Amniotic epithelial cell (primary cell): Measurements from ENCODE around the gene FBN2.
A peak's percentile ranks its signal among the peaks of the same experiment; 100 is the strongest.
"Not testable (repeated sequence)": the region's sequence is repeated elsewhere in the genome, so short reads cannot be mapped to it uniquely, and the experiment has no call there.

ENCODE experiments used
- DNase-seq: peaks from one replicate; pipeline ENCODE4 v3.0.0-alpha.2; 2010; ENCODE audit warnings: low read depth

Gene FBN2

DNA sequence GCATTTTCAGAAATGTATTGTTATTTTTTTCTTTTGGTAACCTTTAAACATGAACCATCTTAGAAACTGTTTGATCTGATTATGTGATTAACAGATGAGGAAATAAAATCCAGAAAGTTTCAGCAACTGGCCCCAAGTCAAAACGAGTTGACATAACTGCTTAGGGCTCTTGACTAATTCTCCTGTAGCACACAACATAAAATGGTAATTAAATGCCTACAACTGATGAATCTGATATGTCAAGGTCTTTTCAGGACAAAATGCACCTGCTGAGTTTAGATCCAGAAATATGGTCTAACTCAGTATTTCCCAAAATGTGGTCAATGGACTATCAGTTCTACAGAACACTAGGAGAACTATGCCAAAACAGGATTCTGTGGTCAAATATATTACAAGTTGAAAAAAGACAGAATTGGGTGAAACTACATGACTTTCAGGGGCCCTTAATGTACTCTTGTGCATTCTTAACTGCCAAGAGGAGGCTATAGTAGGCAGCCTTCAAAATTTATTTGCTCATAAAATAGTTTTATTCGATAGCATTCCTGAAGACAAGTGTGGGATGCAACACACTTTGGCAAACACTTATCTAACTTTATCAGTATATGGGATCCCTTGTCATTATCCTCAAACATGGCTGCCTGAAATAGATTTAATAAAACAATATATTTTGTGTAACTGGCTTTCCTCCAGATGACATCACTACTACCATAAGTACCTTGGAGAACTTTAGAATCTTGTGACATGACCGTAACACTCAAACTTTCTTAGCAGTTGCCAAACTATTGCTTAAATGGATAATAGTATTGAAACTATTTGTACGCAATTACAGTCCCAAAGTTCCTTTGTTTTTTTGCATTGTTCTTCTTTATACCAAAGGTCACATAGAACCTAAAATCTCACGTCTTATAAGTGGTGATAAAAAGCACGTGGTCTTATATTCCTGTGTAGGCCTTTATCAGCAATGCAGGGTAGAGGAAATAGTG is 59.4 kb downstream of the FBN2 start:
- peak; percentile 23 for DNase-seq

DNA sequence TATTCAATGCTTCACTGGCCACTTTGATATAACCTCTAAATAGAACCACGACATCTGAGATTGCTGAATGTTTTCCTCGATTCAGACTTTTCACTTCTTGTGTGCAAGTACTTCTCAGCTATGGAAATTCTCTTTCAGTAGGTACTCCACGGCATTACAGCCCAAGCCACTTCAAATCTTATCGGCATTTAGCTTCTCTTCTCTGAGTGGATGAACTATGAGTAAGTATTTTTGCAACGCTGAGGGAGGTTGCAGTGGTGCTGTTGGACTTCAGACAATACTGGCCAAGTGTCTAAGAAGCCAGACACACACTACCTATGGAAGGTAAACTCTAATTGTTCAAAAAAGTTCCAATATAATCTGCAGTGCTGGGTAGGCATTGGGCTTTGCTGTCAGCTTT is 60.1 kb downstream of the FBN2 start:
- DNase-seq, result peak; percentile 61

DNA sequence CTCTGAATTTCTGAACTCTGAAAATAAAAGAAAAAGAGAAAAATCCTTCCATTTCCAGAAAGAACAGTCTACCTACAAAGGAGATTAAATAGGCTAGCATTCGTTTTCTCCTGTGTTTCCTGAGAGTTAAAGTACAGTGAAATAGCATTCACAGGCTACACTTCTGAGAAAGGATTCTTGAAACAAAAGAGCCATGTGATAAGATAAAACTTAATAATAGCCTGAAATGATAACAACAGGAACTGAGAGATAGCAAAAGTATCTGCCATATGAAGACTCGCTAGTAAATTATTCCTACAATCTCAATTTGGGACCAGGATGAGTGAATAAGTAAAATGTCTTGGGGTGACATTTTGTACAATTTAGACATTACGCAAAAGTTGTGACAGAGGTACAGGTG is 62.4 kb downstream of the FBN2 start:
- DNase-seq, result no peak

DNA sequence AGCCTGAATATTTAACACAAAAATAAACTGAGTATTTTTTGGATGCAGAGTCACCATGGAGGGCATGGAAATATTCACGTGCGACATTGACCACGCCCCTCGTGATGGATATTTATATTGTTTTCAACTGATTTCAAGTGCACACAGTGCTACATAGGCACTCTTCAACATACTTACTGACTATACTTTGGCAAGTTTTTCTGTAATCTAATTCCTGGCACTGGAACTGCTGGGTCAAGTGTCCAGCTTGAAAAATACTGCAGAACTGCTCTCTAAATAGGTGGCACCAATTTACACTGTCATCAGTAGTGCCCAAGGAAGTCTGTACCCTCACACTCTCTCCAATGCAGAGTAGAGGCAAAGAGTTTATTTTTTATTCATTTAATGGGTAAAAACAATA is 65.1 kb downstream of the FBN2 start:
- DNase-seq, result no peak

DNA sequence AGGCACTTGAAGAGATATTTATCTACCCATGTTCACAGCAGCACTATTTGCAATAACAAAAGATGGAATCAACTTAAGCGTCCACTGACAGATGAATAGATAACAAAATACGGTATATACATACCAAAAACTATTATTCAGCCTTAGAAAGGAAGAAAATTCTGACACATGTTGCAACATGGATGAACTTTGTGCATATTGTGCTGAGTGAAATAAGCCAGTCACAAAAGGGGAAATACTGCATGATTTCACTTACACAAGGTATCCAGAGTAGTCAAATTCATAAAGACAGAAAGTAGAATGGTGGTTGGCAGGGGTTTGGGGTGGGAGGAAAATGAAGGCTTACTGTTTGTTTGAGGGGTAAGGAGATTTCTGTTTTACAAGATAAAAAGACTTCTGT is 66.0 kb downstream of the FBN2 start:
- DNase-seq, result peak; percentile 59

DNA sequence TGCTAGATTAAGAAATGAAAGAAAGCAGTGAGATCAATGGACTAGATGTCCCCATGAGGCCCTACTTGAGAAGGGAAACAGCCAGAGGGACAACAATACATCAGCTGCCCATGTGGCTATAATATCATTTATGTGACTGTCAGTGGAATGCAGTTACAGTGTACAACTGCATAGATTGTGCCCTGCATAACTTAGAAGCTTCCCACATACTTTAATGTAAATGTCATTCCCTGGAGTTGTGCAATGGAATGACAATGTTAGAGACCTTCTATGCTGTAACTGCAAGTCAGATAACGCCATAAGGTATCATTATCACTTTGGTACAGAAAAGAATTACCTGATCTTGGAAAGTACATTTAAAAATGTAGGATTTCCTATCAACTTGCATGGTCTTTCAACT is 67.4 kb downstream of the FBN2 start:
- peak; percentile 60 for DNase-seq

DNA sequence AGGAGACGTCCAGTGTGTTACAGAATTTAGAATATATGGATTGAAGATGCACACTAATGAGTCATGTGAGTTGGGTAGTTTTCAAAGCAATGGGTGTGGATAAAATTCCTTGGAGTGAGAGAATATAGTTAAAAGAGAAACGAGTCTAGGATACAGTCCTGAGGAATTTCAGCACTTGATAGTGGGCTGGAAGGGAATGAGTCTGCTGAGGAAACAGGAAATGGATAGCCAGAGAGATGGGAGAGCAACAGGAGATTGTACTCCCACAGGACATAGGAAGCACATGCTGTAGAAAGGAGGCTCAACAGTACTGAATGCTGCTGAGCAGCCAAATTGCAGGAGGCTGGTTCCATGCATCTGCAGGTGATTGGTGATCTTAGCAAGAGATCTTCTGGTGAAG is 68.1 kb downstream of the FBN2 start:
- DNase-seq, result peak; percentile 55

DNA sequence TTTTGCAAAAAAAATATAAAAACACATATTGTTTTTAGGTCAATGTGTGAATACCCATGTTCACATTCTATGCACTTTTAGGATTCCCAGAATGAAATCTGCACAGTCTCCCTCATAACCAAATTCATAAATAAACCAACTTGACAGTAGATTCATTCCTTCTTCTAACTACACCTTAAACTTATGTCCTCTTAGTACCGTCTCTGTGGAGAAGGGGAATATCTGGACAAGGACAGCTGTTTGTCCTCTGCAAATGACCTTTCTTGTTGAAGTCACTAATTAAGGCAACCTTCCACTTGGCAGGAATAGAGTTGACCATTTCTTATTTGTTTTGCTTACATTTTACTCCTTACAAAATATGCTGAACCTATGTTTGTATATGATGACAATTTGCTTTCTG is 71.1 kb downstream of the FBN2 start:
- DNase-seq, result no peak

DNA sequence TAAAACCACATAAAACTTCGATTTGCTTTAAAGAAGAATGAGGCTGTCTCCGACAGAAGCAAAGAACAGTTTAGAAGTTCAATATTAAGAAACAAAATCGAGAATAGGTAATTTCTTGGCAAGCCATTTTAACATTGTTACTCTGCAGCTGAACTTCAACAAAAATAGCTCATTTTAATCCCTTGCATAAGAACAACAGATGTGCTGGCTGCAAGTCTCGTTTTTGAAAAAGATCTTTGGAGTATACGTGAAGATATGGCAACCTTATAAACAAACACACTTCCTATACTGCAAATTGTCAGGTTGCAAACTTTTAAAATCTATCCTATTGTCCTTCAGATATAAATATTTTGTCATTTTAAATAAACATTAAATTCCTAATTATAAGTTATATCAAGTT is 71.5 kb downstream of the FBN2 start:
- DNase-seq, result no peak

DNA sequence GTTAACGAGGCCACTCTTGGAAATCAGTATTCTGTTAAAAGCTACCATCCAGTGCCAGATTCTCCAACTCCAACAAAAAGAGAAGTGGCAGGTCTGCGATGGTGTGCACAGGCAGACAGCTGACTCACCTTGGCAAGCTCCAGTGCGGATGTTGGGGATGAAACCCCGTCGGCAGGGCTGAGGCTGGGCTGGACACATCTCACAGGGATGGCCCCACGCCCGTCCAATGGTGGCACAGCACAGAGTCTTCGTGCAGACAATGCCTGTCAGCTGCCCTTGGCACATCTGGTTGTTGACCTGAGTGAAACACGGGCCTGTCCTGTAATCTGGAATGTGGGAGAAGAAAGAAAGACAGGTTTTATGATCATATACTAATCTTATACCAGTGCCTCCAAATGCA is 73.4 kb downstream of the FBN2 start:
- no peak for DNase-seq

DNA sequence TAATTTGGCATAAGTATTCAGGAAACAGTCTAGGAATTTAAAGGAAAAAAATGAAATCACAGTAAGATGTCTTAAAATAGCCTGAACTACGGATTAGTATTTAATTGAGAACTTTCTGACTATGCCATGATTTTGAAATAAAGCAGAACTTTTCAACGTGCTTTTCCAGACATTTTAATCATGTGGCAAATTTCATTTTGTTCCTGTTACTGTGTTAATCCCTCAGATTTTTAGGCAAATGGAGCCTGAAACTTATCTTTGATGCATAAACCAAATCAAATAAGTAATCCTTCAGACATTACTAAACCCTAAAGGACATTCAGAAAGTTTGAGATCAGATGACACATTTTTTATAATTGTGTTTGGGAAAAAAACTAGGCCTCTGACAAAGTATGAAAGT is 75.7 kb downstream of the FBN2 start:
- DNase-seq, result no peak

DNA sequence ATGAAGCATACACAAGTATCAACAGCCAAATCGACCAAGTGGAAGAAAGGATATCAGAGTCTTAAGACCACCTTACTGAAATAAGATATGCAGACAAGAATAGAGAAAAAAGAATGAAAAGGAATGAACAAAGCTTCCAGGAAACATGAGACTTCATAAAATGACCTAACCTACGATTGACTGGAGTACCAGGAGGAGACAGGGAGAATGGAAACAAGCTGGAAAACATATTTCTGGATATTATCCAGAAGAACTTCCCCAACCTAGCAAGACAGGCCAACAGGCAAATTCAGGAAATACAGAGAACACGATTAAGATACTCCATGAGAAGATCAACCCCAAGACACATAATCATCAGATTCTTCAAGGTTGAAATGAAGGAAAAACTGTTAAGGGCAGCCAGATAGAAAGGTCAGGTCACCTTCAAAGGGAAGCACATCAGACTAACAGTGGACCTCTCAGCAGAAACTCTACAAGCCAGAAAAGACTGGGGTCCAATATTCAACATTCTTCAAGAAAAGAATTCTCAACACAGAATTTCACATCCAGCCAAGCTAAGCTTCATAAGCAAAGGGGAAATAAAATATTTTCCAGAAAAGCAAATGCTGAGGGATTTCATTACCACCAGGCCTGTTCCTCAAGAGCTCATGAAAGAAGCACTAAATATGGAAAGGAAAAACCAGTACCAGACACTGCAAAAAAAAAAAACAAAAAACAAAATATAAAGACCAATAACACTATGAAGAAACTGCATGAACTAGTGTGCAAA is 80.7 kb downstream of the FBN2 start:
- not testable (repeated sequence) for DNase-seq

DNA sequence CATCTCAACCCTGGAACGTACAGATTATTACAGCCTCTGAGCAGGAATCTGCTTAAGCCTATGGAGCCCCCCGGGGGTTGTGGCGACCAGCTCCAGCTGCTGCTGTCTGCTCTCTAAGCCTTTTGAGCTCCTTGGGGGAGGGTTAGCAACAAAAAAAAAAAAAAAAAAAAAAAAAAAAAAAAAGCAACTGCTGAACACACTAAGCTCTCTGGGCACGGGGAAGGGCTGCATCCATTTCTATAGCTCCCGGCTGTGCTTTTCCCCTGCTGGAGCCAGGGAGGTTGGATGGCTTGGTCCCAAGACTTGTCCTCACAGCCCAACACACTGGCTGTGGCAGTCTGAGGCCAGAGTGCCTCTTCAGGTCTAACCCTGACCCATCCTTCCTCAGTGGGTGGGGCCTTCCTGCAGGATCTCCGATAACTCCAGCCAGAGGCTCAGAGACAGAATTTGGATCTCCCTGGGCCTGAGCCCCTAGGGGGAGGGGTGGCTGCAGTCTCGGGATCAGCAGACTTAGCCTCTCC is 82.1 kb downstream of the FBN2 start:
- no peak for DNase-seq

DNA sequence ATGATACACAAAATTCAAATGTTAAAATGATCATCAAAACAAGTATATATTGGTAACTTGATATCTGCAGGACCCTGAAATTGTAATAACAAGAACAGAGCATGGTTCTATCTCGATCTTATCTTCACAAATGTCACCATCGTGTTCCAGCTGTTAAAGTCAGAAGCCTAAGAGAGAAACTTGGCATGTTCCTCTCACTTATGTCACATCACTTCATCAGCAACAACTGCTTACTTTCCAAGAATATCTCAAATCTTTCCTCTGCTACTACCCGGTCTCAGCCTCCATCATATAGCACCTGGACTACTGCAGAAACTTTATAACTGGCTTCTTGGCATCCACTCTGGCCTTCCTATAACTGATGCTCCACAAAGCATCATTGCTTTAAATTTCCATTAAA is 84.9 kb downstream of the FBN2 start:
- DNase-seq, result no peak

DNA sequence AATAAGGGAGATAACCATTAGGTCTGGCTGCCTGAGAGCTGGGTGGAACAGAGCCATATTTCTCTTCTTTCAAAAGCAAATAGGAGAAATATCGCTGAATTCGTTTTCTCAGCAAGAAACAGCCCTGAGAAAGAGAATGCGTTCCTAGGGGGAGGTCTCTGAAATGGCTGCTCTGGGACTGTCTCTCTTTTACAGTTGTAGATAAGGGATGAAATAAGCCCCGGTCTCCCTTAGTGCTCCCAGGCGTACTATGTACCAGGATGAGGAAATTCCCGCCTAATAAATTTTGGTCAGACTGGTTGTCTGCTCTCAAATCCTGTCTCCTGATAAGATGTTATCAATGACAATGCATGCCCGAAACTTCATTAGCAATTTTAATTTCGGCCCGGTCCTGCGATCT is 90.8 kb downstream of the FBN2 start:
- not testable (repeated sequence) for DNase-seq

DNA sequence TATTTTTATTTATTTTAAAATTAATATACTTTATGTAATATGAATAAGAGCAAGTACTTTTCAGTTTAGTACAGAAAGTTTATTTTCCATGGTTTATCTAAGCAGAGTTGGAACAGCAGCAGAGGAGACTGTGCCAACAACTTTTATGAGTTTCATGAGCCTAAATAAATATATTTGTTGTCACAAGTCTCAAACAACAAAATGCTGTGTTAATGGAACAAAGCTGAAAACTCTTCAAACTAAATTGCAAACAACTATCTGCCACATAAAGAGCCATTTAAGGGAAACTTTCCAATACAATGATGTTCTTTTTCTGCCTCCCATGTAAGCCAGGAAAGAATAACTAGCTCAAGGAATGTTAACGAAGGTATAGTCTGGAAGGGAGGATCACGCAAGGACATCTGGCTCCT is 96.1 kb downstream of the FBN2 start:
- no peak for DNase-seq

DNA sequence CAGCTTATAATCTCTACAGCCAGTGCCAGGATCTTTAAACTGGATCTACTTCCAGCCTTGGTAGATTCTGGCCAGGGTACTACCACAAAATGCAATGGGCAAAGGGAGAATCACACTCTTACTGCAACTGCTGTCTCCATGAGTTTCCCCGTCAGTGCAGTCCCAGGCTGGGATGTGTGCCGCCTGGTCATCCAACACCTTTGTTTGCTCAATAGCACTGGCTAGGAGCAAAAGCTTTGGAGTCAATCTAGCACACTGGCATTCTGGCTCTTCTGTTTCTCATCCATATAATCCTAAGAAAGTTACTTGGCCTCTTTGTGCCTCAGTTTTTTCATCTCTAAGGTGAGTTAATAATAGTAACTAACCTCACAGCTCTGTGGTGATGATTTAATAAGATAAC is 96.9 kb downstream of the FBN2 start:
- DNase-seq, result no peak

DNA sequence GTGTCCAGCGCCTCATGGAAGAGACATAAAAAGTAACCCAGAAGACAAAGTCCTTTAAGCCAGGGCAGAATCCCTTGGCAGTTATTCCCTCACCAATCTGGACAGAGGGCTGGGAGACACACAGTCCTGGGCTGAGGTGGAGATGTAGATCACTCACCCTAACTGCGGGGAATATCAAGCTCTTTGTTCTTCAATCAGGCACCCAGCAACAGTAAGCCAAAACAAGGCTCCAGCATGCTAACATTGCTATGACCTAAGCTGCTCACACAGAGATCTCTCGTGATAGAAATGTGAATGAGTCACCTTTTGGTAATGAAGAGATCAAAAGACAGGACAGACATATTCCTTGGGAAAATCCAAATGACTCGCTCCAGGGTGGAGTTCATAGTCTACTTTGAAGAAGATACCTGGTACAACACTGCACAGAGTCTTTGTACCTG is 101.3 kb downstream of the FBN2 start:
- DNase-seq, result peak; percentile 91

DNA sequence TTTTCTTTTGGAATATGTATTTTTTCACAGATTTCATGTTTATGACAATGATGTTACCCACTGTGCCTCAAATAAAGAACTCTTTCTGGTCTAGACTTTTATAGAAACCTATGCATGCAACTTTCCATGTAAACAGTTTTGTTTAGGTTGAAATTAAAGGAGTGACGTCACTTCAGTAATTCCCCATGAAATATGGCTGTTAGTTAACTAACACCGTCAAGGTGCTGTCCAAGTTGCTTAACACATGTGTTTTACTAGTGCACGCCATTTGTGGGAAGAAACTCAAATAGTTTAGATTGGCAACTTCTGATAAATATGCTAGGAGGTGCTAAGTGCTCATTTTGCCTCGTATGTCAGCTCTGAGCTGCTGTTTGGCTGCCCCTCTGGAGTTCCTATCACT is 102.2 kb downstream of the FBN2 start:
- DNase-seq, result no peak

DNA sequence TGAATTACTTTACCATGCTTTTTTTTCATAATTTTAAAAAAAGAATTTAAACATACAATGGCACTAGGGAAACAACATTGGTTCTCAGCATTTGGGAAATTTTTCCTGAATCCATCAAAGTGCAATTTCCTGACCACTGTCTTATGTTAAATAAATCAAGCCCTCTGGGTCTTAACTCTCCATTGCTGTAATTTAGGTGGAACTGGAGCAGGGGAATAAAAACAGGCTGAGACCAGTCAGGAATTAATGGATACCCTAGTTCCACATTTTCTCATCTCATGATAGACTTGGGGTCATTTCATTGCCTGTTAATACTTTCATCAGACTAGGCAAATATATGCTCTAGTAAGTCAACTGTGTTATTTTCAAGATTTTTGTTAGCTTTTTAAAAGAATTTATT is 103.1 kb downstream of the FBN2 start:
- DNase-seq, result no peak

DNA sequence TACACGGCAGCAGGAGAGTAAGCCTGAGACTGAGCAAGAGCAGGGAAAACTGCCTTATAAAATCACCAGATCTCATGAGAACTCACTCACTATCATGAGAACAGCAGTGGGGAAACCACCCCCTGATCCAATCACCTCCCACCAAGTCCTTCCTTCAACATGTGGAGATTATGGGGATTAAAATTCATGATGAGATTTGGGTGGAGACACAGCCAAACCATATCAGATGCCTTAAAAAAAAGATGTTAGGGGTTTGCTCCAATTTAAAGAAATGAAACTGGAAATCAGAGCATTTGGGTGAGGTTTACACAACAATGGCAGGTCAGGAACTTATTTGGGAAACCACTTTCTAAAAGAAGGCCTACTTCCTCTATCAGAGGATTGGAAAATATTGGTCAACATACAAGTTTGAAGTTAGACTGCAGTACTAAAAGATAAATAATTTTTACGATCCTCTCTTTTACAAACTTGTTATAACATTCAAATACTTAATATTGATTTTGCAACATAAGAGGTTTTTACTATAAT is 105.1 kb downstream of the FBN2 start:
- DNase-seq, result no peak

DNA sequence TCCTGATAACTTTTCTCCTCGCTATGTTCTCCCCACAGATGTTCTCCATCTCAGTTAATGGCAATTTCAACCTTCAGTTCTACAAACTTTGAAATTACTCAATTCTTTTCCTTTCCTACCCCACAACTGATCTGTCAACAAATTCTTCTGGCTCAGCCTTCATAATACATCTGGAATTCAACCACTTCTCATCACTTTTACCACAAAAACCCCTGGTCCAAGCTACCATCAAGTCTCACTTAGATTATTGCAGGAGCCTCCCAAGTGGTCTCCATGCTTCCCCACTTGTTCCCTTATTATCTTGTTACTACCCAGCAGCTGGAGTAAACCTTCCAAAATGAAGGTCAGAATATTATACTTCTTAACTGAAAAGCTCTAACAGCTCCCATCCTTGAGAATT is 110.1 kb downstream of the FBN2 start:
- peak; percentile 32 for DNase-seq

DNA sequence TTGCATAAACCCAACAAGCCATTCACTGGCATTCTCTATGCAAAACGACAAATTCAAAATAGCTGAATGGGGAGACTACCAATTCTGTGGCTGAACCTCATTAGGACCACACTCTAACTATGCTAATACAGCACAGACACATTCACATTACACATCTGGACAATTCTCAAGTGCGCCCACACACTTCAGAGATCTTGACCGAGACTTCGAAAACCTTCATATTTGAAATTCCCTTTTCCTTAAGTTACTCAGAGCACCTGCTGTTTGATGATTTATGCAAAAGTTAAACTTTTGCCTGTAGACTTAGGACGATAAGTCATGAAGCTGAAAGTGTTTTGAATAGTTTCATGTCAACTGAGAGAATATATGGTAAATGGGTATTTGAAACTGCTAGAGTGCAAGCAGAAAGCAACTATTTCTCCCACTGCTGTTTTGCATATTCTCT is 111.9 kb downstream of the FBN2 start:
- DNase-seq, result peak; percentile 37
